ENCODE results near the gene FOXD2. TPM values are rescaled to one million over a fixed set of nuclear protein-coding genes. Genes with fewer than 3 reads are reported as not detected.

Gene FOXD2
- total RNA-seq, 1 donor from 2014 or later, result 0.11 TPM

DNA sequence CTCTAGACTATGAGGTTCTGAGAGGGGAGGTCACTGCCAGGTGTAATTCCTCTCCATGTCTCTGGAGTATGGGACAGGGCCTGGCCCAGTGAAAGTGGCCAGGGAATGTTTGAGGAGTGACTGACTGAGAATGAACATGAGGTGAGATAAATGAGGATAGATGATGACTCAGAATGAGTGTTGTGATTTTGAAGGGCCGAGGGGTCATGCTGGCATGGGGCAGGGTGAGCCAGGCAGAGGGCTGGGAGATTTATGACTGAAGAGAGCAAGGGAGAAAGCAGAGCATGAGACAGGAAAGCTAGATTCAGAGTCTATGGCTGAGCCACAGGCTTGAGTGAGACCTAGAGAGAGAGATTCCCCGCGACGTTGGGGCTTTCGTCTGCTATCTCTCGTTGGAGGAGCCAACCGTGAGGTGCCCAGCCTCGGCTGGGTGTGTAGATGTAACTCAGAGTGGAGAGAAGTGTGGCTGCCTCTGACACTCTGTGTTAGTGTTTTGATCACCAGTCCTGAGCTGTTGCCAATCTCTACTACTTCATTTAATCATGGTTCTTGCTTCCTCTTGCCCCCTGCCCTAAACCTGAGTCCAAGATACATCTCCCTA, 50.1 kb downstream of the FOXD2 start:
- H3K36me3 Mint-ChIP-seq (ENCODE audit: low read depth), result no peaks in the 10 kb centered on the region

More for the DNA sequence above, 50.1 kb downstream of the FOXD2 start:
- Mint-ChIP-seq H3K27ac (no peak overlapping the region), H3K9me3 (no peaks in the 10 kb centered on the region), H3K4me1 (ENCODE audit: low read depth) (no peaks in the 10 kb centered on the region), H3K4me3 (ENCODE audit: low read depth) (no peak overlapping the region), H3K27me3 (ENCODE audit: low read depth) (peaks cover 2% of the 10 kb centered on the region)
- DNase-seq (ENCODE audit: low spot score), result no peak
- intact Hi-C loops (cut with micrococcal nuclease), result no loop called here

Other genes with a start within 250 kb of the FOXD2 start
- not detected in 2 replicates for gene PDZK1IP1, start 248.0 kb upstream of the FOXD2 start, total RNA-seq
- not detected in 2 replicates for gene TAL1, start 205.8 kb upstream of the FOXD2 start, total RNA-seq
- 24.8 and 27.6 TPM in 2 replicates for gene STIL, start 123.9 kb upstream of the FOXD2 start, total RNA-seq
- gene CMPK1, start 104.3 kb upstream of the FOXD2 start, total RNA-seq, result 105 and 109 TPM in 2 replicates
- gene FOXE3, start 21.8 kb upstream of the FOXD2 start, total RNA-seq, result not detected in 2 replicates

Data from activated T-helper 2 cell treated with anti-CD3 and anti-CD28 coated beads, Interferon-gamma antibody, Interleukin-2, Interleukin-4, amounts not matched to agents 10 μg/mL and 5 μg/mL and 100 μg/mL, durations not matched to agents 14 hours and 24 hours and 36 hours (primary cell).